Measurements from ENCODE around the gene PDZD2. TPM values are rescaled to one million over a fixed set of nuclear protein-coding genes. Genes with fewer than 3 reads are reported as not detected.

The PDZD2 gene
- total and polyA plus RNA-seq, 12 donors: 2.2 to 10.3 (median 5.0) TPM

GRCh38 chr5:32003981-32004380 lies 365.1 kb downstream of the PDZD2 start:
- Histone ChIP-seq H3K27me3 (no peaks in the 10 kb centered on the region), H3K9me3 (replicated peaks in 1 of 3) (no peaks in the 10 kb centered on the region), H3K4me3 (no peak overlapping the region), H3K36me3 (replicated peaks in 1 of 2) (no peaks in the 10 kb centered on the region), H3K27ac (no peak overlapping the region), H3K4me1 (replicated peaks in 1 of 2) (no peaks in the 10 kb centered on the region)
- intact Hi-C loops (cut with DNase I): no loop called here
- TF ChIP-seq CTCF (IDR thresholded peaks at IDR 0.05): no peak
- TF ChIP-seq POLR2A (IDR thresholded peaks at IDR 0.05): no peak
- WGBS, 4 donors: 80 to 97% (median 90%) methylated on average over 4 of the region's 4 CpGs
- no peak for DNase-seq

- DNase-seq: no peak
- Histone ChIP-seq H3K9me3 (replicated peaks in 1 of 3) (no peaks in the 10 kb centered on the region), H3K27ac (no peak overlapping the region), H3K4me1 (replicated peaks in 1 of 2) (no peaks in the 10 kb centered on the region), H3K27me3 (no peaks in the 10 kb centered on the region), H3K4me3 (no peak overlapping the region), H3K36me3 (replicated peaks in 1 of 2) (no peaks in the 10 kb centered on the region)
- intact Hi-C loops (cut with DNase I): no loop called here
- TF ChIP-seq CTCF (IDR thresholded peaks at IDR 0.05) (no peak), POLR2A (IDR thresholded peaks at IDR 0.05) (no peak)
- WGBS, 4 donors: 80 to 87% (median 84%) methylated on average over 3 of the region's 3 CpGs
These were observed 365.5 kb downstream of the PDZD2 start for GRCh38 chr5:32004404-32004803.

- WGBS, 4 donors: 87 to 91% (median 89%) methylated on average over 9 of the region's 9 CpGs
- TF ChIP-seq CTCF (IDR thresholded peaks at IDR 0.05) (no peak), POLR2A (IDR thresholded peaks at IDR 0.05) (no peak)
- Histone ChIP-seq H3K27ac (no peak overlapping the region), H3K36me3 (replicated peaks in 1 of 2) (no peaks in the 10 kb centered on the region), H3K4me3 (no peak overlapping the region), H3K27me3 (no peaks in the 10 kb centered on the region), H3K9me3 (replicated peaks in 1 of 3) (no peaks in the 10 kb centered on the region), H3K4me1 (replicated peaks in 1 of 2) (no peaks in the 10 kb centered on the region)
- intact Hi-C loops (cut with DNase I): no loop called here
- DNase-seq: no peak
These were observed 369.8 kb downstream of the PDZD2 start for GRCh38 chr5:32008746-32009145.

GRCh38 chr5:32013658-32014057 lies 374.7 kb downstream of the PDZD2 start:
- DNase-seq: no peak
- intact Hi-C loops (cut with DNase I): no loop called here
- H3K9me3 ChIP-seq (replicated peaks in 1 of 3): no peaks in the 10 kb centered on the region
- no peak overlapping the region for H3K27ac ChIP-seq
- H3K4me1 ChIP-seq (replicated peaks in 1 of 2): peaks cover 0 to 11% of the 10 kb centered on the region in 2 donors
- TF ChIP-seq CTCF (IDR thresholded peaks at IDR 0.05) (no peak), POLR2A (IDR thresholded peaks at IDR 0.05) (no peak)
- WGBS, 4 donors: 60 to 80% (median 66%) methylated on average over 7 of the region's 7 CpGs
- H3K4me3 ChIP-seq: no peak overlapping the region
- H3K36me3 ChIP-seq (replicated peaks in 1 of 2): no peaks in the 10 kb centered on the region
- no peaks in the 10 kb centered on the region for H3K27me3 ChIP-seq
